Neuronal stem cell (in vitro differentiated cells): Measurements from ENCODE around the gene PRRG3.
A peak's percentile ranks its signal among the peaks of the same experiment; 100 is the strongest.

Source experiments
- DNase-seq: peaks from one replicate; pipeline ENCODE4 v3.0.0-alpha.2; 2013; ENCODE audit warnings: low spot score
- H2AFZ ChIP-seq: one replicate; pipeline ENCODE4 v1.6.1; 2013; ENCODE audit warnings: mild to moderate bottlenecking, low read length, inconsistent platforms
- H2AK5ac ChIP-seq: 2 replicates; pipeline ENCODE4 v1.6.1; 2013; ENCODE audit warnings: low read depth, mild to moderate bottlenecking, inconsistent platforms, low read length, moderate library complexity, mixed read lengths
- H2BK120ac ChIP-seq: 2 replicates; pipeline ENCODE4 v1.6.1; 2013; ENCODE audit warnings: low read depth, mild to moderate bottlenecking, inconsistent platforms, low read length, moderate library complexity, mixed read lengths
- H2BK12ac ChIP-seq: one replicate; pipeline ENCODE4 v1.6.1; 2013; ENCODE audit warnings: low read length, inconsistent platforms
- H2BK15ac ChIP-seq: 2 replicates; pipeline ENCODE4 v1.6.1; 2013; ENCODE audit warnings: mild to moderate bottlenecking, low read length, inconsistent platforms, mixed read lengths
- H2BK5ac ChIP-seq: one replicate; pipeline ENCODE4 v1.6.1; 2013; ENCODE audit warnings: inconsistent platforms, mild to moderate bottlenecking, low read length, moderate library complexity
- H3K14ac ChIP-seq: one replicate; pipeline ENCODE4 v1.6.1; 2013; ENCODE audit warnings: low read length, inconsistent platforms
- H3K18ac ChIP-seq: 2 replicates; pipeline ENCODE4 v1.6.1; 2013; ENCODE audit warnings: low read length, inconsistent platforms
- H3K23ac ChIP-seq: 2 replicates; pipeline ENCODE4 v1.6.1; 2013; ENCODE audit warnings: low read depth, mild to moderate bottlenecking, mixed read lengths, low read length, inconsistent platforms; ENCODE audit not compliant: poor library complexity
- H3K27ac ChIP-seq: replicated peaks from 3 replicates; pipeline ENCODE4 v1.5.1; 2013; ENCODE audit warnings: low read length, inconsistent platforms
- H3K27me3 ChIP-seq, 3 experiments: 2 replicates each; pipeline ENCODE4 v1.6.1; 2013; ENCODE audit warnings: low read length in 3 of 3, mild to moderate bottlenecking in 2 of 3, inconsistent platforms in 1 of 3, low read depth in 1 of 3, mixed read lengths in 1 of 3, moderate library complexity in 1 of 3; ENCODE audit not compliant: control insufficient read depth in 3 of 3, insufficient read depth in 3 of 3
- H3K36me3 ChIP-seq, 2 donors: replicated peaks in 1 of 2; 2 replicates each; pipeline ENCODE4 v1.6.1; 2013; ENCODE audit warnings: low read length in 2 of 2; ENCODE audit not compliant: control insufficient read depth in 2 of 2, insufficient read depth in 2 of 2
- H3K4ac ChIP-seq: 2 replicates; pipeline ENCODE4 v1.6.1; 2013; ENCODE audit warnings: inconsistent platforms, mild to moderate bottlenecking, low read length, moderate library complexity
- H3K4me1 ChIP-seq, 2 donors: 1 replicate in 1 of 2; 2 replicates in 1 of 2; pipeline ENCODE4 v1.6.1; 2013; ENCODE audit warnings: low read length in 2 of 2, low read depth in 1 of 2; ENCODE audit not compliant: control insufficient read depth in 2 of 2, insufficient read depth in 1 of 2
- H3K4me2 ChIP-seq: one replicate; pipeline ENCODE4 v1.6.1; 2013; ENCODE audit warnings: mild to moderate bottlenecking, low read length, inconsistent platforms; ENCODE audit not compliant: insufficient read depth, poor library complexity, severe bottlenecking
- H3K4me3 ChIP-seq, 2 donors: 2 replicates each; pipeline ENCODE4 v1.5.1; 2013; ENCODE audit warnings: low read length in 2 of 2, mild to moderate bottlenecking in 2 of 2, inconsistent platforms in 1 of 2, moderate library complexity in 1 of 2
- H3K79me1 ChIP-seq: one replicate; pipeline ENCODE4 v1.6.1; 2013; ENCODE audit warnings: low read depth, mild to moderate bottlenecking, inconsistent platforms, low read length, moderate library complexity
- H3K9ac ChIP-seq: one replicate; pipeline ENCODE4 v1.6.1; 2013; ENCODE audit warnings: mild to moderate bottlenecking, low read depth, low read length, inconsistent platforms; ENCODE audit not compliant: poor library complexity
- H3K9me3 ChIP-seq, 2 donors: replicated peaks in 1 of 2; 2 replicates each; pipeline versions ENCODE3 to v1.6.1; 2013; ENCODE audit warnings: low read length in 2 of 2, mild to moderate bottlenecking in 2 of 2, inconsistent platforms in 1 of 2, low read depth in 1 of 2, mixed read lengths in 1 of 2, moderate library complexity in 1 of 2; ENCODE audit not compliant: control insufficient read depth in 2 of 2, insufficient read depth in 1 of 2
- H4K8ac ChIP-seq: one replicate; pipeline ENCODE4 v1.6.1; 2013; ENCODE audit warnings: low read depth, mild to moderate bottlenecking, inconsistent platforms, low read length, moderate library complexity
- H4K91ac ChIP-seq: one replicate; pipeline ENCODE4 v1.6.1; 2013; ENCODE audit warnings: low read length, low read depth, mild to moderate bottlenecking, inconsistent platforms; ENCODE audit not compliant: poor library complexity
- WGBS, 2 donors: extraction: QIAGEN DNeasy Blood & Tissue Kit; methylation state at CpG; one replicate each; pipeline ENCODE4 v1.1.7; 2013; ENCODE audit warnings: missing lambda C conversion rate in 2 of 2, mixed read lengths in 1 of 2; ENCODE audit not compliant: insufficient read length in 2 of 2, insufficient replicate concordance in 1 of 2; ENCODE audit errors: extremely low coverage in 2 of 2; 5-methylcytosine and 5-hydroxymethylcytosine counted together

The PRRG3 gene

DNA sequence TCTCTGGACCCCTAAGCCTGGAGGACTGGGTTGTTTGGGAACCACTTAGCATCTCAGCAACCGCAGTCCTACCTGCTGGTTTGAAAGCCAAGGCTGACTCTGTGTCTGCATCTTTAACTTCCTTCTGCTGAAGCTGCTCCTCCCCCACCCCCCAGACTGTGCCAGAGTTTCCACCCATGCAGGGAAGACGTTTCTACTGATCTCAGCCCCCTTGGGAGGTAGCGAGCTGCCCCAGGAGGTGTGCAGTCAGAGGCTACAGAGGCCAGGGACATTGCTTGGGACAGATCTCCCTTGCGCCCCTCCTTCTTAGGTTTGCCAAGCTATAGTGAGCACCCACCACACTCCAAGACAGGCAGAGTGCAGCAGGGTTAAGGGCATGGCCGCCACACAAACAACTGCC is 15.9 kb downstream of the PRRG3 start:
- no peak overlapping the region for H3K4ac ChIP-seq
- no peak overlapping the region for H2BK12ac ChIP-seq
- H2AFZ ChIP-seq = no peak overlapping the region
- H4K91ac ChIP-seq = no peak overlapping the region
- H3K4me2 ChIP-seq = no peak overlapping the region
- no peak overlapping the region for H2AK5ac ChIP-seq
- no peak for DNase-seq
- no peak overlapping the region for H4K8ac ChIP-seq
- H3K4me3 ChIP-seq = no peak overlapping the region
- no peak overlapping the region for H3K27ac ChIP-seq
- H2BK15ac ChIP-seq = no peak overlapping the region
- H3K9ac ChIP-seq = no peak overlapping the region
- no CpG with 5 or more reads among the region's 5 CpGs for WGBS, 2 donors
- no peak overlapping the region for H2BK120ac ChIP-seq
- no peak overlapping the region for H2BK5ac ChIP-seq
- no peak overlapping the region for H3K14ac ChIP-seq
- peaks cover 0 to 12% (median 0%) of the 10 kb centered on the region in 3 experiments for H3K27me3 ChIP-seq
- no peaks in the 10 kb centered on the region for H3K36me3 ChIP-seq
- no peak overlapping the region for H3K18ac ChIP-seq
- H3K9me3 ChIP-seq = no peaks in the 10 kb centered on the region
- H3K4me1 ChIP-seq = no peaks in the 10 kb centered on the region
- H3K79me1 ChIP-seq = no peaks in the 10 kb centered on the region
- H3K23ac ChIP-seq = no peak overlapping the region

DNA sequence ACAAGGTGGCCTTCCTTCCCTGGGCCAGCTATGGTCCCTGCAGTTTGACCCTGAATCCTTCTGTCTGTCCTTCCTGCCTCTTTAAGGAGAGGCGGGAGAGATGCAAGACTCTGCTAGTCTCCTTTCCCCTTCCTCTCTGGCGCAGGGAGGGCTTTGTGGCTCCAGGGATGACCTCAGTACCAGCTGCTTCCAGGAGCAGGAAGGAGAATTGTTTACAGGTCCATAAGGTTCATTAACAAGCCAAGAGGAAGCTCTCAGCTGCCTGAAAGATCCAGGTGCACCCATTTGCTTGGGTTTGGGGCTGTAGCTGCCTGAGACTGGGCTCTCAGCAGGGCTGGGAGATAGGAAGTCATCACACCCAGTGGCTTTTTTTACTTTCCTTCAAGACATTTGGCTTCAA is 16.5 kb downstream of the PRRG3 start:
- Histone ChIP-seq H2AK5ac (no peak overlapping the region), H2BK120ac (no peak overlapping the region), H2AFZ (no peak overlapping the region), H3K27ac (no peak overlapping the region), H3K36me3 (no peaks in the 10 kb centered on the region), H2BK15ac (no peak overlapping the region), H3K14ac (no peak overlapping the region), H2BK5ac (no peak overlapping the region), H3K23ac (no peak overlapping the region), H3K4me2 (no peak overlapping the region), H3K9me3 (no peaks in the 10 kb centered on the region), H3K18ac (no peak overlapping the region), H3K79me1 (no peaks in the 10 kb centered on the region), H3K9ac (no peak overlapping the region), H3K4me1 (no peaks in the 10 kb centered on the region), H4K8ac (no peak overlapping the region), H3K4me3 (no peak overlapping the region), H2BK12ac (no peak overlapping the region), H3K27me3 (peaks cover 0 to 12% (median 0%) of the 10 kb centered on the region in 3 experiments), H4K91ac (no peak overlapping the region), H3K4ac (no peak overlapping the region)
- DNase-seq = no peak
- no CpG with 5 or more reads among the region's 2 CpGs for WGBS, 2 donors

DNA sequence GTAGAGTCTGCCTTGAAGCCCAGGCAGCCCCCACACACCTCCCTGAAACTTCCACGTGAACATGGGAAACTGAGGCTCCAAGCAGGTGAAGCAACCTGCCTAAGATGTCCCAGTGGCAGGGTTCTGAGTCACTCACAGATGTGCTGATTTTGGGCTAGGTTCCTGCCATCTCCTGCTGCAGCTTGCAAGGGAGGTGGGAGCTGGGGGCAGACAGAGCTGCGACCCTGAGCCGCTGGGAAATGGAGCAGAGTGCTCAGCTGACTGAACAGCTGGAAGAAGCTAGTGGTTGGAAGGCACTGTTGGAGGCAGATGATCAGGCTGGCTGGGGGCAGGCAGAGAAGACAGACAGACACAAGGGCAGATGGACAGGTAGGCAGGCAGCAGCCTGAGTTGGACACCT is 17.0 kb downstream of the PRRG3 start:
- Histone ChIP-seq H3K4me1 (no peaks in the 10 kb centered on the region), H3K14ac (no peak overlapping the region), H3K18ac (no peak overlapping the region), H2BK12ac (no peak overlapping the region), H2AFZ (no peak overlapping the region), H2BK120ac (no peak overlapping the region), H3K9me3 (no peaks in the 10 kb centered on the region), H3K36me3 (no peaks in the 10 kb centered on the region), H3K23ac (no peak overlapping the region), H3K4ac (no peak overlapping the region), H3K4me3 (no peak overlapping the region), H4K8ac (no peak overlapping the region), H2AK5ac (no peak overlapping the region), H3K9ac (peak overlapping the region; percentile 44), H3K4me2 (no peak overlapping the region), H3K27me3 (peaks cover 0 to 12% (median 0%) of the 10 kb centered on the region in 3 experiments), H3K79me1 (no peaks in the 10 kb centered on the region), H3K27ac (no peak overlapping the region), H2BK15ac (no peak overlapping the region), H4K91ac (no peak overlapping the region), H2BK5ac (no peak overlapping the region)
- DNase-seq = no peak
- no CpG with 5 or more reads among the region's 3 CpGs for WGBS, 2 donors

DNA sequence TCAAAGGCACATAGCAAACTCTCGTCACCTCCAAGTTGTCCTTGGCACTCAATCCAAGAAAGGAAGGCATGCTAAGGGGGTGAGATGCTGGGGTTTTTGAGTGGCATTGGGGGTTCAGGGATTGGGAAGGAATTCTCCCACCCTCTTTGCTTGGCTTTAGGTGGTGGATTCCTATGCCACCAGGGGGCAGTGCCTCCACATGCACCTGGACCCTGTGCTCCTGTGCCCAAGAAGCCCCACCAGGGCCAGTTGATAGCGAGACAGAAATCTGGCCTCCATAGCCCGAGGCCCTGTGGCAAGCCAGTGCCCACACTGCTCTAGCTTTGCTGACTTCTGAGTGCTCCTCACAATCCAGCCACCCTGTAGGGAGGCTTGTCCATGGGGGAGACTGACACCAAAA is 18.6 kb downstream of the PRRG3 start:
- Histone ChIP-seq H3K9ac (no peak overlapping the region), H2BK5ac (no peak overlapping the region), H2BK15ac (no peak overlapping the region), H3K27me3 (peaks cover 0 to 15% (median 0%) of the 10 kb centered on the region in 3 experiments), H4K91ac (no peak overlapping the region), H3K4ac (no peak overlapping the region), H4K8ac (no peak overlapping the region), H3K79me1 (no peaks in the 10 kb centered on the region), H3K4me3 (no peak overlapping the region), H3K23ac (no peak overlapping the region), H3K27ac (no peak overlapping the region), H3K4me2 (no peak overlapping the region), H3K36me3 (no peaks in the 10 kb centered on the region), H2BK120ac (no peak overlapping the region), H3K9me3 (no peaks in the 10 kb centered on the region), H3K4me1 (no peaks in the 10 kb centered on the region), H3K14ac (no peak overlapping the region), H3K18ac (no peak overlapping the region), H2BK12ac (no peak overlapping the region), H2AK5ac (no peak overlapping the region), H2AFZ (no peak overlapping the region)
- no CpG with 5 or more reads among the region's 3 CpGs for WGBS, 2 donors
- no peak for DNase-seq
